HEK293 (cell line): ENCODE measurements around the gene NCK2.

Experiments
- CTCF ChIA-PET: fragments of 350-600 bp; formaldehyde crosslinking; extraction: SDS; loops from one replicate; lab custom pipeline; 2021; ENCODE audit warnings: antibody characterized with exemption; lab: Yijun Ruan, JAX
- POLR2A ChIA-PET: fragments of 300-600 bp; formaldehyde crosslinking; extraction: SDS; loops from one replicate; lab custom pipeline; 2020; ENCODE audit warnings: antibody characterized with exemption, inconsistent platforms; lab: Yijun Ruan, JAX
- H3K27ac ChIP-seq: fragments of 200-500 bp; sonication (Bioruptor generic); 2 replicates; pipeline ENCODE4 v1.5.1; 2014; ENCODE audit warnings: low read depth, low read length, control low read depth, inconsistent platforms; ENCODE audit errors: extremely low read depth
- H3K36me3 ChIP-seq, 2 experiments: fragments of 200-500 bp in 1 of 2; sonication (Bioruptor generic) in 1 of 2; 1 replicate in 1 of 2; 2 replicates in 1 of 2; pipeline ENCODE4 v1.5.1; 2014 to 2017; ENCODE audit warnings: inconsistent platforms in 2 of 2, low read length in 2 of 2; ENCODE audit not compliant: control insufficient read depth in 2 of 2, insufficient read depth in 1 of 2
- H3K4me1 ChIP-seq: fragments of 200-500 bp; sonication (Bioruptor generic); 2 replicates; pipeline ENCODE4 v1.5.1; 2014; ENCODE audit warnings: mild to moderate bottlenecking, low read length, inconsistent platforms; ENCODE audit not compliant: control insufficient read depth, insufficient read depth
- H3K4me3 ChIP-seq: 2 replicates; pipeline ENCODE4 v1.5.1; 2011; ENCODE audit warnings: low read depth, mild to moderate bottlenecking, control low read depth, low read length, moderate library complexity
- H3K9me3 ChIP-seq: fragments of 200-500 bp; sonication (Bioruptor generic); 2 replicates; pipeline ENCODE4 v1.5.1; 2014; ENCODE audit warnings: low read depth, low read length, inconsistent platforms; ENCODE audit not compliant: control insufficient read depth, insufficient read depth
- FEZF1 ChIP-seq: fragments of 450-650 bp; formaldehyde crosslinking; IDR thresholded peaks from 2 replicates; pipeline ENCODE4 v1.5.1; 2016; ENCODE audit warnings: missing biosample characterization, missing genetic modification characterization
- HOXA7 ChIP-seq: sonication (generic); formaldehyde crosslinking; IDR thresholded peaks from 2 replicates; pipeline ENCODE4 v1.8.1; 2022; ENCODE audit warnings: missing genetic modification reagents, borderline replicate concordance
- SP3 ChIP-seq: fragments of 450-650 bp; formaldehyde crosslinking; IDR thresholded peaks from 2 replicates; pipeline ENCODE4 v1.5.1; 2016; ENCODE audit warnings: missing biosample characterization, missing genetic modification characterization
- TRIM28 ChIP-seq: IDR thresholded peaks from 2 replicates; pipeline ENCODE4 v1.6.1; 2011; ENCODE audit warnings: low read length, control low read depth, borderline replicate concordance
- ZBTB20 ChIP-seq: fragments of 450-650 bp; formaldehyde crosslinking; IDR thresholded peaks from 2 replicates; pipeline ENCODE4 v1.5.1; 2016; ENCODE audit warnings: missing biosample characterization, missing genetic modification characterization
- ZBTB8A ChIP-seq: fragments of 450-650 bp; formaldehyde crosslinking; IDR thresholded peaks from 2 replicates; pipeline ENCODE4 v1.5.1; 2016; ENCODE audit warnings: missing biosample characterization, missing genetic modification characterization
- ZIC2 ChIP-seq: fragments of 450-650 bp; formaldehyde crosslinking; IDR thresholded peaks from 2 replicates; pipeline ENCODE4 v1.5.1; 2016; ENCODE audit warnings: missing biosample characterization, missing genetic modification characterization
- ZNF274 ChIP-seq, 2 experiments: fragments of 200-500 bp in 1 of 2; fragments of 450-650 bp in 1 of 2; sonication (Bioruptor generic) in 1 of 2; formaldehyde crosslinking in 1 of 2; IDR thresholded peaks; 2 replicates each; pipeline versions ENCODE4 v1.5.1 to v1.6.1; 2014 to 2016; ENCODE audit warnings: borderline replicate concordance in 1 of 2, inconsistent platforms in 1 of 2, low read length in 1 of 2, missing biosample characterization in 1 of 2, missing genetic modification characterization in 1 of 2
- ZNF433 ChIP-seq: fragments of 450-650 bp; formaldehyde crosslinking; IDR thresholded peaks from 2 replicates; pipeline ENCODE4 v1.5.1; 2016; ENCODE audit warnings: missing biosample characterization, missing genetic modification characterization, low read depth
- ZNF510 ChIP-seq: fragments of 450-650 bp; formaldehyde crosslinking; IDR thresholded peaks from 2 replicates; pipeline ENCODE4 v1.5.1; 2018; ENCODE audit warnings: mild to moderate bottlenecking, missing genetic modification characterization, missing biosample characterization; ENCODE audit not compliant: insufficient replicate concordance
- ZNF560 ChIP-seq: fragments of 450-650 bp; formaldehyde crosslinking; IDR thresholded peaks from 2 replicates; pipeline ENCODE4 v1.5.1; 2017; ENCODE audit warnings: missing biosample characterization, missing genetic modification characterization, borderline replicate concordance
- ZNF623 ChIP-seq: fragments of 450-650 bp; formaldehyde crosslinking; IDR thresholded peaks from 2 replicates; pipeline ENCODE4 v1.5.1; 2016; ENCODE audit warnings: missing biosample characterization, missing genetic modification characterization
- ZNF654 ChIP-seq: fragments of 450-650 bp; formaldehyde crosslinking; IDR thresholded peaks from 2 replicates; pipeline ENCODE4 v1.5.1; 2016; ENCODE audit warnings: low read depth, missing biosample characterization, missing genetic modification characterization
- TF ChIP-seq, protein P1 (sequence below): fragments of 450-650 bp; formaldehyde crosslinking; IDR thresholded peaks from 2 replicates; pipeline ENCODE4 v1.5.1; 2017; ENCODE audit warnings: missing biosample characterization, missing genetic modification characterization
- TF ChIP-seq, protein P2 (sequence below): fragments of 450-650 bp; formaldehyde crosslinking; conservative IDR thresholded peaks from 2 replicates; pipeline ENCODE4 v1.5.1; 2016; ENCODE audit warnings: low read depth, missing biosample characterization, missing genetic modification characterization
- TF ChIP-seq, protein P3 (sequence below): fragments of 450-650 bp; formaldehyde crosslinking; IDR thresholded peaks from 2 replicates; pipeline ENCODE4 v1.5.1; 2016; ENCODE audit warnings: missing biosample characterization, missing genetic modification characterization
- TF ChIP-seq, protein P4 (sequence below): fragments of 450-650 bp; formaldehyde crosslinking; IDR thresholded peaks from 2 replicates; pipeline ENCODE4 v1.5.1; 2017; ENCODE audit warnings: missing biosample characterization, missing genetic modification characterization

Gene NCK2

DNA sequence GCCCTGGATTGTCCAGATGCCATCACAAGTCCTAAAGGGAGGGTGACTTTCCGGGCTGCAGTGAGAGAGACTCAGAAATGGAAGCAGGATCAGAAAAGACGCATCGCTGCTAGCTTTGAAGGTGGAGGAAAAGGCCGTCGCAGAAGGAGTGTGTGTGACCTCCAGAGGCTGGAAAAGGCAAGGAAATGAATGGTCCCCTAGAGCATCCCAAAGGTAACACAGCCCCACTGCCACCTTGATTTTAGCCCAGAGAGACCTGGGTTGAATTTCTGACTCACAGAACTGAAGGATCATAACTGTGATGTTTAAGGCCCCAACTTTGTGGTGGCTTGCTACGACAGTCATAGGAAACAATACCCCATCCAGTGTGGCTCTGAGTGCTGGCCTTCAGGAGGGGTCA lies 8.6 kb upstream of the NCK2 start (continued):
- TF ChIP-seq, protein P1, sequence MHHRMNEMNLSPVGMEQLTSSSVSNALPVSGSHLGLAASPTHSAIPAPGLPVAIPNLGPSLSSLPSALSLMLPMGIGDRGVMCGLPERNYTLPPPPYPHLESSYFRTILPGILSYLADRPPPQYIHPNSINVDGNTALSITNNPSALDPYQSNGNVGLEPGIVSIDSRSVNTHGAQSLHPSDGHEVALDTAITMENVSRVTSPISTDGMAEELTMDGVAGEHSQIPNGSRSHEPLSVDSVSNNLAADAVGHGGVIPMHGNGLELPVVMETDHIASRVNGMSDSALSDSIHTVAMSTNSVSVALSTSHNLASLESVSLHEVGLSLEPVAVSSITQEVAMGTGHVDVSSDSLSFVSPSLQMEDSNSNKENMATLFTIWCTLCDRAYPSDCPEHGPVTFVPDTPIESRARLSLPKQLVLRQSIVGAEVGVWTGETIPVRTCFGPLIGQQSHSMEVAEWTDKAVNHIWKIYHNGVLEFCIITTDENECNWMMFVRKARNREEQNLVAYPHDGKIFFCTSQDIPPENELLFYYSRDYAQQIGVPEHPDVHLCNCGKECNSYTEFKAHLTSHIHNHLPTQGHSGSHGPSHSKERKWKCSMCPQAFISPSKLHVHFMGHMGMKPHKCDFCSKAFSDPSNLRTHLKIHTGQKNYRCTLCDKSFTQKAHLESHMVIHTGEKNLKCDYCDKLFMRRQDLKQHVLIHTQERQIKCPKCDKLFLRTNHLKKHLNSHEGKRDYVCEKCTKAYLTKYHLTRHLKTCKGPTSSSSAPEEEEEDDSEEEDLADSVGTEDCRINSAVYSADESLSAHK (tag by site-specific recombination), result no peak

DNA sequence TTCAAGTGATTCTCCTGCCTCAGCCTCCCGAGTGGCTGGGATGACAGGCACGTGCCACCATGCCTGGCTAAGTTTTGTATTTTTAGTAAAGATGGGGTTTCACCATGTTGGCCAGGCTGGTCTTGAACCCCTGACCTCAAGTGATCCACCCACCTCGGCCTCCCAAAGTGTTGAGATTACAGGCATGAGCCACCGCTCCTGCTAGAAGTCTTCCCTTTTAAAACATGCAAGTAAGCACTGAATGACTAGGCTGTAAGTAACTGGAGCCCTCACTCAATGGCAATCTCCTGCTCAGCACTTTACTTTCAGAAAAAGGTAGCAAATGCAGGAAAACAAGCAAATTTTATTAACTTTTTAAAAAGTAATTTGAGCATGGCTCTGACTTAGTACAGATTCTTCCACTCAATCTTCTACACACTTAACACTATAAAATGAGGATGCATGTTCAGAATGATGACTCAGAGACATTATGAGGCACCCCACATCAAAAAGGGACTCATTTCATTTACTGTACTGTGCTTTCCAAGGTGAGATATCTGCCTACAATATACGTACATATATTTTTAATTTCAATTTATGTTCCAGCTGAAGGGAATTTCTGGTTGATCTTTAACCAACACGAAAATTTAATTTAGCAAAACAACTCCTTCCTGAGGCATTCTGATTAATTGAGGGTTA lies 6.6 kb upstream of the NCK2 start:
- no peaks in the 10 kb centered on the region for H3K9me3 ChIP-seq
- no peak overlapping the region for H3K4me3 ChIP-seq
- no peaks in the 10 kb centered on the region for H3K4me1 ChIP-seq
- H3K36me3 ChIP-seq, result no peaks in the 10 kb centered on the region
- ChIA-PET POLR2A (no interaction called here), CTCF (no interaction called here)
- H3K27ac ChIP-seq, result no peak overlapping the region
- TF ChIP-seq, protein P2, sequence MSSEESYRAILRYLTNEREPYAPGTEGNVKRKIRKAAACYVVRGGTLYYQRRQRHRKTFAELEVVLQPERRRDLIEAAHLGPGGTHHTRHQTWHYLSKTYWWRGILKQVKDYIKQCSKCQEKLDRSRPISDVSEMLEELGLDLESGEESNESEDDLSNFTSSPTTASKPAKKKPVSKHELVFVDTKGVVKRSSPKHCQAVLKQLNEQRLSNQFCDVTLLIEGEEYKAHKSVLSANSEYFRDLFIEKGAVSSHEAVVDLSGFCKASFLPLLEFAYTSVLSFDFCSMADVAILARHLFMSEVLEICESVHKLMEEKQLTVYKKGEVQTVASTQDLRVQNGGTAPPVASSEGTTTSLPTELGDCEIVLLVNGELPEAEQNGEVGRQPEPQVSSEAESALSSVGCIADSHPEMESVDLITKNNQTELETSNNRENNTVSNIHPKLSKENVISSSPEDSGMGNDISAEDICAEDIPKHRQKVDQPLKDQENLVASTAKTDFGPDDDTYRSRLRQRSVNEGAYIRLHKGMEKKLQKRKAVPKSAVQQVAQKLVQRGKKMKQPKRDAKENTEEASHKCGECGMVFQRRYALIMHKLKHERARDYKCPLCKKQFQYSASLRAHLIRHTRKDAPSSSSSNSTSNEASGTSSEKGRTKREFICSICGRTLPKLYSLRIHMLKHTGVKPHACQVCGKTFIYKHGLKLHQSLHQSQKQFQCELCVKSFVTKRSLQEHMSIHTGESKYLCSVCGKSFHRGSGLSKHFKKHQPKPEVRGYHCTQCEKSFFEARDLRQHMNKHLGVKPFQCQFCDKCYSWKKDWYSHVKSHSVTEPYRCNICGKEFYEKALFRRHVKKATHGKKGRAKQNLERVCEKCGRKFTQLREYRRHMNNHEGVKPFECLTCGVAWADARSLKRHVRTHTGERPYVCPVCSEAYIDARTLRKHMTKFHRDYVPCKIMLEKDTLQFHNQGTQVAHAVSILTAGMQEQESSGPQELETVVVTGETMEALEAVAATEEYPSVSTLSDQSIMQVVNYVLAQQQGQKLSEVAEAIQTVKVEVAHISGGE, result no peak
- TF ChIP-seq, all 188 proteins: peak for 0

DNA sequence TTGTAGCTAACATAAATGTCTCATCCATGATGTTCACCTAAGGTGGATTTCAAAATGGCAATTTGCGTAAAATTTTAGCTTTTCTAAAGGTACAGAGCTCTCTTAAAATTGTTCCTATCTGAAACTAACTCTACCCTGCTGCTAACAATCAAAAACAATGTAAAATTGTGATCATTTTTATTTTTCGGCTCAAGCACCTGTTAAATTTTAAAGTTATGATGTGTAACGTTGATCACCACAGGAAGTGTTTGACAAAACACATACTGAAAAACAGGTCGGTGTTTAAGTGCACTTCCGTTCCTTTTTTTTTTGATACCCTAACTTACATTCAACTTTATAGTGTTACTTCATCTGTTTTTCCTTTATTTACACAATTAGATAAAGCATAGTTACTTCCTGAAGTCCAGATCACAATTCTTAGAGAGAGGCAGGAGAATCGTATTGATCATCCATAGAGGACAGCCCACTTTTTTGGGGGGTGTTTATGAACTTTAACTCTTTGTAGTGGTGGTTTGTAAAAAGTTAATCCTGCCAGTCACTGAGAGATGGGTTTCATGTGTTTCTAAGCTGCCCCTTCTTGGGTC lies 6.0 kb upstream of the NCK2 start:
- TF ChIP-seq ZNF654 (tag by site-specific recombination), result no peak
- TF ChIP-seq ZNF433 (tag by site-specific recombination), result no peak
- no peak for TF ChIP-seq ZBTB20 (tag by site-specific recombination)
- no peak for TF ChIP-seq ZNF510
- no peak for TF ChIP-seq HOXA7 (CRISPR knock-in tag)
- no peak for TF ChIP-seq ZNF560
- TF ChIP-seq, protein P3, sequence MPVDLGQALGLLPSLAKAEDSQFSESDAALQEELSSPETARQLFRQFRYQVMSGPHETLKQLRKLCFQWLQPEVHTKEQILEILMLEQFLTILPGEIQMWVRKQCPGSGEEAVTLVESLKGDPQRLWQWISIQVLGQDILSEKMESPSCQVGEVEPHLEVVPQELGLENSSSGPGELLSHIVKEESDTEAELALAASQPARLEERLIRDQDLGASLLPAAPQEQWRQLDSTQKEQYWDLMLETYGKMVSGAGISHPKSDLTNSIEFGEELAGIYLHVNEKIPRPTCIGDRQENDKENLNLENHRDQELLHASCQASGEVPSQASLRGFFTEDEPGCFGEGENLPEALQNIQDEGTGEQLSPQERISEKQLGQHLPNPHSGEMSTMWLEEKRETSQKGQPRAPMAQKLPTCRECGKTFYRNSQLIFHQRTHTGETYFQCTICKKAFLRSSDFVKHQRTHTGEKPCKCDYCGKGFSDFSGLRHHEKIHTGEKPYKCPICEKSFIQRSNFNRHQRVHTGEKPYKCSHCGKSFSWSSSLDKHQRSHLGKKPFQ, result no peak
- TF ChIP-seq, all 188 proteins: peak for 0
- no peaks in the 10 kb centered on the region for H3K9me3 ChIP-seq
- no peaks in the 10 kb centered on the region for H3K36me3 ChIP-seq
- no peak overlapping the region for H3K4me3 ChIP-seq
- H3K27ac ChIP-seq, result no peak overlapping the region
- no peaks in the 10 kb centered on the region for H3K4me1 ChIP-seq
- CTCF ChIA-PET, result no interaction called here
- POLR2A ChIA-PET, result no interaction called here

DNA sequence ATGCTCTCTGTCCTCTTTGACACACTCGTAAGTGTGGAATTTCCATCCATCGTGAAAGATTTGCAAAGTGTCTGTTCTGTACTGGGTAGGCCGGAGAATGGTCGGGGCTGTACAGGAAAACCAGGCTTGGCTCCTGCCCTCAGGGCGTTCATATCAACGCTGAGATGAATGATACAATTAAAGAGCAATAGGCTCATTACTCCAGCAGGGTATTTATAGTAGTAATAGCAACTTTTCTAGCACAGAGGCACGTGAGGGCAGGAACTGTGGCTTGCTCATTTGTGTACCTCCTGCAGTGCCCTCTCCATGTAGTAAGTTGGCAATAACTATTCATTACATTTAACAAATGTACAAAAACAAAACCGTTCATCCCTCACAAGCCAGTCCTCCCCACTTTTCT lies 5.3 kb upstream of the NCK2 start:
- POLR2A ChIA-PET, result no interaction called here
- no peak overlapping the region for H3K27ac ChIP-seq
- TF ChIP-seq TRIM28, result peak; percentile 43
- no peak for TF ChIP-seq ZNF623 (tag by site-specific recombination)
- TF ChIP-seq FEZF1 (tag by site-specific recombination), result peak; percentile 90
- peak; percentile 24; the same call in 1 of the 2 replicates for TF ChIP-seq ZIC2 (tag by site-specific recombination)
- peak; percentile 34; the same call in 1 of the 2 replicates for TF ChIP-seq ZBTB8A (tag by site-specific recombination)
- no peak for TF ChIP-seq SP3 (tag by site-specific recombination)
- TF ChIP-seq ZNF274 (IDR thresholded peaks at IDR 0.05; ENCODE audit: low read length), result no peak
- no peak for TF ChIP-seq ZNF274 (tag by site-specific recombination; IDR thresholded peaks at IDR 0.05; ENCODE audit: borderline replicate concordance)
- TF ChIP-seq, protein P4, sequence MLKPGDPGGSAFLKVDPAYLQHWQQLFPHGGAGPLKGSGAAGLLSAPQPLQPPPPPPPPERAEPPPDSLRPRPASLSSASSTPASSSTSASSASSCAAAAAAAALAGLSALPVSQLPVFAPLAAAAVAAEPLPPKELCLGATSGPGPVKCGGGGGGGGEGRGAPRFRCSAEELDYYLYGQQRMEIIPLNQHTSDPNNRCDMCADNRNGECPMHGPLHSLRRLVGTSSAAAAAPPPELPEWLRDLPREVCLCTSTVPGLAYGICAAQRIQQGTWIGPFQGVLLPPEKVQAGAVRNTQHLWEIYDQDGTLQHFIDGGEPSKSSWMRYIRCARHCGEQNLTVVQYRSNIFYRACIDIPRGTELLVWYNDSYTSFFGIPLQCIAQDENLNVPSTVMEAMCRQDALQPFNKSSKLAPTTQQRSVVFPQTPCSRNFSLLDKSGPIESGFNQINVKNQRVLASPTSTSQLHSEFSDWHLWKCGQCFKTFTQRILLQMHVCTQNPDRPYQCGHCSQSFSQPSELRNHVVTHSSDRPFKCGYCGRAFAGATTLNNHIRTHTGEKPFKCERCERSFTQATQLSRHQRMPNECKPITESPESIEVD, result peak; percentile 49; the same call in 1 of the 2 replicates

More for the DNA sequence above, 5.3 kb upstream of the NCK2 start:
- H3K4me1 ChIP-seq, result no peaks in the 10 kb centered on the region
- no peaks in the 10 kb centered on the region for H3K9me3 ChIP-seq
- CTCF ChIA-PET, result no interaction called here
- no peaks in the 10 kb centered on the region for H3K36me3 ChIP-seq
- no peak overlapping the region for H3K4me3 ChIP-seq
